GM12878 (cell line): Measurements from ENCODE around the gene SCARF2. TPM values are rescaled to one million over a fixed set of nuclear protein-coding genes. Genes with fewer than 3 reads are reported as not detected.

ENCODE experiments used
- ATAC-seq: fragments of 200-7000 bp; cut with Tn5 transposase; 3 replicates; pipeline ENCODE4 v1.9.1; 2020; ENCODE audit warnings: mild to moderate bottlenecking, moderate library complexity
- BruUV-seq: library from RNA; stranded (reverse); fragments of 400-500 nt; replicated peaks from 2 replicates; lab custom pipeline; 2021; lab: Mats Ljungman, UMichigan
- CTCF ChIA-PET: fragments of 300-600 bp; sonication (Branson Sonifier 250); formaldehyde crosslinking; extraction: SDS; loops from one replicate; lab custom pipeline; 2021; ENCODE audit warnings: inconsistent platforms; lab: Yijun Ruan, JAX
- POLR2A ChIA-PET: fragments of 350-600 bp; formaldehyde crosslinking; extraction: SDS; loops from one replicate; lab custom pipeline; 2021; ENCODE audit warnings: inconsistent platforms; lab: Charles Lee
- RAD21 ChIA-PET: fragments of 300-600 bp; sonication (Branson Sonifier 250); formaldehyde crosslinking; loops from one replicate; lab custom pipeline; 2023; ENCODE audit warnings: antibody characterized with exemption; ENCODE audit not compliant: unreplicated experiment; lab: Charles Lee
- SMC1A ChIA-PET: fragments of 300-600 bp; sonication (Branson Sonifier 250); formaldehyde crosslinking; loops from one replicate; lab custom pipeline; 2023; ENCODE audit not compliant: unreplicated experiment, uncharacterized antibody; lab: Charles Lee
- DNase-seq: peaks from one replicate; pipeline ENCODE4 v3.0.0-alpha.2; 2011; ENCODE audit warnings: low read depth, low spot score
- FAIRE-seq: peaks from 3 replicates; lab custom pipeline; 2011; peaks lifted over from hg19 to GRCh38; lab: Jason Lieb, UNC
- H2AFZ ChIP-seq: 2 replicates; pipeline ENCODE4 v1.6.0; 2011; ENCODE audit warnings: low read depth, low read length, control low read depth; ENCODE audit not compliant: control insufficient read depth
- H3K27ac ChIP-seq: 2 replicates; pipeline ENCODE4 v1.5.1; 2011; ENCODE audit warnings: control low read depth; ENCODE audit not compliant: control insufficient read depth, insufficient read depth
- H3K27me3 ChIP-seq, 2 experiments: replicated peaks in 1 of 2; 2 replicates each; pipeline versions ENCODE4 v1.6.0 to v1.6.1; 2011; ENCODE audit warnings: low read length in 1 of 2; ENCODE audit not compliant: control insufficient read depth in 2 of 2, insufficient read depth in 2 of 2
- H3K36me3 ChIP-seq, 2 experiments: 2 replicates each; pipeline ENCODE4 v1.5.1; 2011; ENCODE audit warnings: low read length in 1 of 2; ENCODE audit not compliant: control insufficient read depth in 2 of 2, insufficient read depth in 2 of 2
- H3K4me1 ChIP-seq: 2 replicates; pipeline ENCODE4 v1.6.1; 2011; ENCODE audit warnings: mild to moderate bottlenecking, low read length, moderate library complexity, mixed read lengths; ENCODE audit not compliant: control insufficient read depth, insufficient read depth
- H3K4me2 ChIP-seq: 2 replicates; pipeline ENCODE4 v1.6.0; 2011; ENCODE audit warnings: control low read depth; ENCODE audit not compliant: control insufficient read depth, insufficient read depth
- H3K4me3 ChIP-seq: fragments of 200-600 bp; sonication (generic); 2 replicates; pipeline ENCODE4 v1.5.1; 2016
- H3K79me2 ChIP-seq: 2 replicates; pipeline ENCODE4 v1.6.0; 2011; ENCODE audit warnings: low read length; ENCODE audit not compliant: control insufficient read depth, insufficient read depth
- H3K9ac ChIP-seq: 2 replicates; pipeline ENCODE4 v1.8.0; 2011; ENCODE audit warnings: low read length, control low read depth, mixed read lengths; ENCODE audit not compliant: control insufficient read depth, insufficient read depth
- H3K9me3 ChIP-seq: replicated peaks from 3 replicates; pipeline ENCODE4 v1.5.1; 2011; ENCODE audit warnings: mild to moderate bottlenecking, low read length; ENCODE audit not compliant: control insufficient read depth, insufficient read depth
- H4K20me1 ChIP-seq: 2 replicates; pipeline ENCODE4 v1.6.0; 2011; ENCODE audit not compliant: control insufficient read depth, insufficient read depth
- CBX5 ChIP-seq: sonication (generic); IDR thresholded peaks from 2 replicates; pipeline ENCODE4 v1.6.1; 2016; ENCODE audit warnings: low read depth, moderate library complexity, mild to moderate bottlenecking, inconsistent platforms
- MYB ChIP-seq: fragments of 150-350 bp; IDR thresholded peaks from 2 replicates; pipeline ENCODE4 v1.6.1; 2014; ENCODE audit warnings: mild to moderate bottlenecking, low read depth, low read length, borderline replicate concordance
- NFYB ChIP-seq: IDR thresholded peaks from 2 replicates; pipeline ENCODE4 v1.6.1; 2011; ENCODE audit warnings: low read depth, mild to moderate bottlenecking, low read length, improper control_type of control experiment, moderate library complexity; ENCODE audit not compliant: insufficient read depth
- RAD21 ChIP-seq: IDR thresholded peaks from 2 replicates; pipeline ENCODE4 v1.6.1; 2011; ENCODE audit warnings: mild to moderate bottlenecking, low read depth, low read length, moderate library complexity; ENCODE audit not compliant: insufficient read depth
- RFX5 ChIP-seq: IDR thresholded peaks from 2 replicates; pipeline ENCODE4 v1.6.1; 2011; ENCODE audit warnings: low read depth, low read length, improper control_type of control experiment
- SIN3A ChIP-seq: IDR thresholded peaks from 2 replicates; pipeline ENCODE4 v1.6.1; 2012; ENCODE audit warnings: low read depth, low read length, improper control_type of control experiment
- SRF ChIP-seq, 2 experiments: IDR thresholded peaks; 2 replicates each; pipeline ENCODE4 v1.6.1; 2011; ENCODE audit warnings: low read depth in 2 of 2, low read length in 2 of 2, mild to moderate bottlenecking in 1 of 2, moderate library complexity in 1 of 2
- TCF12 ChIP-seq: IDR thresholded peaks from 2 replicates; pipeline ENCODE4 v1.6.1; 2011; ENCODE audit warnings: low read depth, mild to moderate bottlenecking, low read length
- WRNIP1 ChIP-seq: IDR thresholded peaks from 2 replicates; pipeline ENCODE4 v1.6.1; 2011; ENCODE audit warnings: low read depth, low read length, improper control_type of control experiment, borderline replicate concordance
- ZNF207 ChIP-seq: fragments of 450-650 bp; IDR thresholded peaks from 2 replicates; pipeline ENCODE4 v1.6.1; 2014; ENCODE audit warnings: antibody characterized with exemption, mild to moderate bottlenecking, borderline replicate concordance
- ZNF384 ChIP-seq: IDR thresholded peaks from 2 replicates; pipeline ENCODE4 v1.6.1; 2012; ENCODE audit warnings: low read depth, mild to moderate bottlenecking, low read length, improper control_type of control experiment, borderline replicate concordance
- WGBS: methylation state at CpG from one replicate; pipeline ENCODE4 v1.1.6; 2016; ENCODE audit warnings: low lambda C conversion rate; ENCODE audit not compliant: insufficient replicate concordance, insufficient coverage; ENCODE audit errors: missing lambda C conversion rate; 5-methylcytosine and 5-hydroxymethylcytosine counted together
- in situ Hi-C: fragments of 300-500 bp; cut with MboI; formaldehyde crosslinking; loops from 9 replicates; pipeline ENCODE4 v1.14.3; 2018; ENCODE audit warnings: mixed read lengths
- intact Hi-C: fragments of 100-400 bp; cut with micrococcal nuclease; formaldehyde crosslinking; loops from one replicate; pipeline ENCODE4 v1.14.2; 2022; ENCODE audit not compliant: unreplicated experiment
- polyA plus RNA-seq, 11 experiments: library from polyadenylated mRNA; depleted of rRNA in 4 of 11; unstranded in 6 of 11; stranded (reverse) in 5 of 11; fragments of >200 nt; fragmentation: Nextera tagmentation in 4 of 11; fragmentation: Illumina TruSeq in 1 of 11; extraction: Ambion mirVana in 4 of 11; extraction: Trizol in 1 of 11; gene quantifications; 1 replicate in 1 of 11; 2 replicates in 10 of 11; pipeline versions ENCODE4 v1.2.1 to v1.2.3, GENCODE V29; 2011 to 2016; ENCODE audit warnings: inconsistent platforms in 2 of 11, missing spikeins in 2 of 11, low read depth in 1 of 11
- total RNA-seq, 4 experiments: library from RNA; depleted of rRNA in 3 of 4; stranded (reverse); fragments of >200 nt in 3 of 4; fragmentation: Illumina TruSeq in 1 of 4; extraction: Trizol in 1 of 4; gene quantifications; 2 replicates each; pipeline versions ENCODE4 v1.2.1 to v1.2.3, GENCODE V29; 2013 to 2021
- TF ChIP-seq, protein P1 (sequence below): IDR thresholded peaks from 2 replicates; pipeline ENCODE4 v1.6.1; 2011; ENCODE audit warnings: mild to moderate bottlenecking, low read depth, low read length, moderate library complexity; ENCODE audit not compliant: insufficient replicate concordance
- TF ChIP-seq, protein P2 (sequence below): IDR thresholded peaks from 2 replicates; pipeline ENCODE4 v1.6.1; 2012; ENCODE audit warnings: improper control_type of control experiment, low read depth, low read length; ENCODE audit not compliant: insufficient replicate concordance

SCARF2 gene
- total and polyA plus RNA-seq, 10 of the 15 experiments (the other 5 are each of a cell fraction or from before 2014, with no cell fraction given), result 0.01 to 0.74 (median 0.17) TPM; not detected in 5

DNA sequence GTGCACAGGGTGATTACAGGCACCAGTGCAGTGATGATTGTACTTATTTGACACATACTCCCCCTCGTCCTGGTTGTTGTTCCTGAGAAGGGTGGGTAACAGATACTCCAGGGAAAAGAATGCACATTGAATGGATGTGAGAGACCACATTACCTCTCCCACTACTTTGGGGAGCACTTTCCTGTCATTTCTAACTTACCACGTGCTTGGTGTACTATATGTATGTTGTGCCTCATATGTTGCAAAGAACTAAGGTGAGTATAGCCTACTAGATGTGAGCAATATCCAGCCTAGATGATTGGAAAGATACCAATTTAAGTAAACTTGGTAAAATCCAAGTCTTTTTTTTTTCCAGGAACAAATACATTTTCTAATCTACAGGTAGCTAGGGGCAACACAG, 14.3 kb upstream of the SCARF2 start:
- DNase-seq, result no peak
- intact Hi-C loops (no loop called here), in situ Hi-C loops (no loop called here)
- ChIA-PET SMC1A (no interaction called here), POLR2A (no interaction called here), RAD21 (no interaction called here), CTCF (no interaction called here)
- no peaks in the 10 kb centered on the region for H3K9me3 ChIP-seq
- peaks cover 0 to 5% of the 10 kb centered on the region in 2 experiments; a peak in 1 of 4 replicates for H3K36me3 ChIP-seq
- no TSS peak for BruUV-seq
- ATAC-seq, result no peak
- no peak overlapping the region for H3K4me3 ChIP-seq
- H3K27ac ChIP-seq, result no peak overlapping the region
- peaks cover 9% of the 10 kb centered on the region for H3K4me1 ChIP-seq
- no peaks in the 10 kb centered on the region for H4K20me1 ChIP-seq
- no peaks in the 10 kb centered on the region for H3K79me2 ChIP-seq
- no peak overlapping the region for H3K9ac ChIP-seq
- no peaks in the 10 kb centered on the region for H3K27me3 ChIP-seq
- H2AFZ ChIP-seq, result no peak overlapping the region
- 94% methylated on average over 2 of the region's 2 CpGs for WGBS
- TF ChIP-seq SRF (IDR thresholded peaks at IDR 0.05; ENCODE audit: low read depth in 2 of 2, low read length in 2 of 2) (no peak), RAD21 (no peak), WRNIP1 (no peak), ZNF207 (no peak), MYB (no peak), SIN3A (no peak), TCF12 (no peak), NFYB (no peak), ZNF384 (no peak), CBX5 (no peak), RFX5 (no peak)
- TF ChIP-seq, protein P1, sequence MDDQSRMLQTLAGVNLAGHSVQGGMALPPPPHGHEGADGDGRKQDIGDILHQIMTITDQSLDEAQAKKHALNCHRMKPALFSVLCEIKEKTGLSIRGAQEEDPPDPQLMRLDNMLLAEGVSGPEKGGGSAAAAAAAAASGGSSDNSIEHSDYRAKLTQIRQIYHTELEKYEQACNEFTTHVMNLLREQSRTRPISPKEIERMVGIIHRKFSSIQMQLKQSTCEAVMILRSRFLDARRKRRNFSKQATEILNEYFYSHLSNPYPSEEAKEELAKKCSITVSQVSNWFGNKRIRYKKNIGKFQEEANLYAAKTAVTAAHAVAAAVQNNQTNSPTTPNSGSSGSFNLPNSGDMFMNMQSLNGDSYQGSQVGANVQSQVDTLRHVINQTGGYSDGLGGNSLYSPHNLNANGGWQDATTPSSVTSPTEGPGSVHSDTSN, result no peak
- TF ChIP-seq, protein P2, sequence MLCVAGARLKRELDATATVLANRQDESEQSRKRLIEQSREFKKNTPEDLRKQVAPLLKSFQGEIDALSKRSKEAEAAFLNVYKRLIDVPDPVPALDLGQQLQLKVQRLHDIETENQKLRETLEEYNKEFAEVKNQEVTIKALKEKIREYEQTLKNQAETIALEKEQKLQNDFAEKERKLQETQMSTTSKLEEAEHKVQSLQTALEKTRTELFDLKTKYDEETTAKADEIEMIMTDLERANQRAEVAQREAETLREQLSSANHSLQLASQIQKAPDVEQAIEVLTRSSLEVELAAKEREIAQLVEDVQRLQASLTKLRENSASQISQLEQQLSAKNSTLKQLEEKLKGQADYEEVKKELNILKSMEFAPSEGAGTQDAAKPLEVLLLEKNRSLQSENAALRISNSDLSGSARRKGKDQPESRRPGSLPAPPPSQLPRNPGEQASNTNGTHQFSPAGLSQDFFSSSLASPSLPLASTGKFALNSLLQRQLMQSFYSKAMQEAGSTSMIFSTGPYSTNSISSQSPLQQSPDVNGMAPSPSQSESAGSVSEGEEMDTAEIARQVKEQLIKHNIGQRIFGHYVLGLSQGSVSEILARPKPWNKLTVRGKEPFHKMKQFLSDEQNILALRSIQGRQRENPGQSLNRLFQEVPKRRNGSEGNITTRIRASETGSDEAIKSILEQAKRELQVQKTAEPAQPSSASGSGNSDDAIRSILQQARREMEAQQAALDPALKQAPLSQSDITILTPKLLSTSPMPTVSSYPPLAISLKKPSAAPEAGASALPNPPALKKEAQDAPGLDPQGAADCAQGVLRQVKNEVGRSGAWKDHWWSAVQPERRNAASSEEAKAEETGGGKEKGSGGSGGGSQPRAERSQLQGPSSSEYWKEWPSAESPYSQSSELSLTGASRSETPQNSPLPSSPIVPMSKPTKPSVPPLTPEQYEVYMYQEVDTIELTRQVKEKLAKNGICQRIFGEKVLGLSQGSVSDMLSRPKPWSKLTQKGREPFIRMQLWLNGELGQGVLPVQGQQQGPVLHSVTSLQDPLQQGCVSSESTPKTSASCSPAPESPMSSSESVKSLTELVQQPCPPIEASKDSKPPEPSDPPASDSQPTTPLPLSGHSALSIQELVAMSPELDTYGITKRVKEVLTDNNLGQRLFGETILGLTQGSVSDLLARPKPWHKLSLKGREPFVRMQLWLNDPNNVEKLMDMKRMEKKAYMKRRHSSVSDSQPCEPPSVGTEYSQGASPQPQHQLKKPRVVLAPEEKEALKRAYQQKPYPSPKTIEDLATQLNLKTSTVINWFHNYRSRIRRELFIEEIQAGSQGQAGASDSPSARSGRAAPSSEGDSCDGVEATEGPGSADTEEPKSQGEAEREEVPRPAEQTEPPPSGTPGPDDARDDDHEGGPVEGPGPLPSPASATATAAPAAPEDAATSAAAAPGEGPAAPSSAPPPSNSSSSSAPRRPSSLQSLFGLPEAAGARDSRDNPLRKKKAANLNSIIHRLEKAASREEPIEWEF, result no peak
- no peak for FAIRE-seq
- H3K4me2 ChIP-seq, result no peak overlapping the region
